Measurements from ENCODE around the gene PDE8A.

GRCh38 chr15:85022860-85023403 is 41.3 kb downstream of the PDE8A start:
- no peak for TF ChIP-seq POLR2A (IDR thresholded peaks at IDR 0.05)
- TF ChIP-seq, protein P1, sequence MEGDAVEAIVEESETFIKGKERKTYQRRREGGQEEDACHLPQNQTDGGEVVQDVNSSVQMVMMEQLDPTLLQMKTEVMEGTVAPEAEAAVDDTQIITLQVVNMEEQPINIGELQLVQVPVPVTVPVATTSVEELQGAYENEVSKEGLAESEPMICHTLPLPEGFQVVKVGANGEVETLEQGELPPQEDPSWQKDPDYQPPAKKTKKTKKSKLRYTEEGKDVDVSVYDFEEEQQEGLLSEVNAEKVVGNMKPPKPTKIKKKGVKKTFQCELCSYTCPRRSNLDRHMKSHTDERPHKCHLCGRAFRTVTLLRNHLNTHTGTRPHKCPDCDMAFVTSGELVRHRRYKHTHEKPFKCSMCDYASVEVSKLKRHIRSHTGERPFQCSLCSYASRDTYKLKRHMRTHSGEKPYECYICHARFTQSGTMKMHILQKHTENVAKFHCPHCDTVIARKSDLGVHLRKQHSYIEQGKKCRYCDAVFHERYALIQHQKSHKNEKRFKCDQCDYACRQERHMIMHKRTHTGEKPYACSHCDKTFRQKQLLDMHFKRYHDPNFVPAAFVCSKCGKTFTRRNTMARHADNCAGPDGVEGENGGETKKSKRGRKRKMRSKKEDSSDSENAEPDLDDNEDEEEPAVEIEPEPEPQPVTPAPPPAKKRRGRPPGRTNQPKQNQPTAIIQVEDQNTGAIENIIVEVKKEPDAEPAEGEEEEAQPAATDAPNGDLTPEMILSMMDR (IDR thresholded peaks at IDR 0.05) = no peak
